Left ventricle myocardium inferior (tissue), 1 donor: ENCODE results near the gene PIEZO1. TPM values are rescaled to one million over a fixed set of nuclear protein-coding genes. Genes with fewer than 3 reads are reported as not detected.

Experiments used
- DNase-seq: peaks from one replicate; pipeline ENCODE4 v3.0.0-alpha.2; 2020
- H3K27ac ChIP-seq: fragments of 200-600 bp; replicated peaks from 2 replicates; pipeline ENCODE4 v1.8.0; 2021
- H3K27me3 ChIP-seq: fragments of 200-600 bp; 2 replicates; pipeline ENCODE4 v1.8.0; 2021; ENCODE audit warnings: low read depth
- H3K36me3 ChIP-seq: fragments of 200-600 bp; 2 replicates; pipeline ENCODE4 v1.8.0; 2021
- H3K4me1 ChIP-seq: fragments of 200-600 bp; 2 replicates; pipeline ENCODE4 v1.8.0; 2021
- H3K4me3 ChIP-seq: fragments of 200-600 bp; 2 replicates; pipeline ENCODE4 v1.8.0; 2021; ENCODE audit warnings: mild to moderate bottlenecking, moderate library complexity
- H3K9me3 ChIP-seq: fragments of 200-600 bp; replicated peaks from 2 replicates; pipeline ENCODE4 v1.8.0; 2021
- CTCF ChIP-seq: fragments of 200-600 bp; IDR thresholded peaks from 2 replicates; pipeline ENCODE4 v1.8.0; 2021; ENCODE audit warnings: antibody characterized with exemption, mild to moderate bottlenecking, borderline replicate concordance
- intact Hi-C: fragments of 100-400 bp; cut with micrococcal nuclease; formaldehyde crosslinking; loops from one replicate; pipeline ENCODE4 v1.11.0; 2022
- total RNA-seq: library from RNA; stranded (reverse); fragmentation: NEBNext Ultra II Directional; extraction: Animal tissue kit (Norgen Biotek cat#: 25700); gene quantifications from one replicate; pipeline ENCODE4 v1.2.1, GENCODE V29; 2021
- donor health status: DM: no; HTN: yes; CAD: no; lungs with severe emphysema.

Gene PIEZO1
- total RNA-seq, 1 donor from 2014 or later, result 17.1 TPM

- peaks cover 9% of the 10 kb centered on the region for H3K4me1 ChIP-seq
- intact Hi-C loops, result no loop called here
- no peak for TF ChIP-seq CTCF
- H3K9me3 ChIP-seq, result no peaks in the 10 kb centered on the region
- H3K4me3 ChIP-seq, result no peak overlapping the region
- no peaks in the 10 kb centered on the region for H3K27me3 ChIP-seq
- H3K36me3 ChIP-seq, result peaks cover 63% of the 10 kb centered on the region
- H3K27ac ChIP-seq, result no peak overlapping the region
- no peak for DNase-seq
These were observed 70.4 kb downstream of the PIEZO1 start for GRCh38 chr16:88714420-88715302.

- Histone ChIP-seq H3K27ac (no peak overlapping the region), H3K4me1 (peaks cover 2% of the 10 kb centered on the region), H3K9me3 (no peaks in the 10 kb centered on the region), H3K27me3 (no peaks in the 10 kb centered on the region), H3K36me3 (peaks cover 55% of the 10 kb centered on the region), H3K4me3 (no peak overlapping the region)
- TF ChIP-seq CTCF, result no peak
- DNase-seq, result no peak
- intact Hi-C loops, result no loop called here
These were observed 71.2 kb downstream of the PIEZO1 start for GRCh38 chr16:88713568-88714419.

- intact Hi-C loops, result no loop called here
- H3K36me3 ChIP-seq, result peaks cover 47% of the 10 kb centered on the region
- no peak overlapping the region for H3K27ac ChIP-seq
These were observed 72.0 kb downstream of the PIEZO1 start for GRCh38 chr16:88713054-88713453.

GRCh38 chr16:88712362-88712979 is 72.5 kb downstream of the PIEZO1 start:
- DNase-seq, result no peak
- Histone ChIP-seq H3K27me3 (no peaks in the 10 kb centered on the region), H3K27ac (no peak overlapping the region), H3K9me3 (no peaks in the 10 kb centered on the region), H3K4me3 (no peak overlapping the region), H3K36me3 (peaks cover 43% of the 10 kb centered on the region), H3K4me1 (peaks cover 7% of the 10 kb centered on the region)
- TF ChIP-seq CTCF, result no peak
- intact Hi-C loops, result no loop called here

More at GRCh38 chr16:88713054-88713453, 72.0 kb downstream of the PIEZO1 start:
- peaks cover under 1% of the 10 kb centered on the region for H3K4me1 ChIP-seq
- no peak for TF ChIP-seq CTCF
- no peaks in the 10 kb centered on the region for H3K27me3 ChIP-seq
- H3K9me3 ChIP-seq, result no peaks in the 10 kb centered on the region
- H3K4me3 ChIP-seq, result no peak overlapping the region
- no peak for DNase-seq

- Histone ChIP-seq H3K27ac (no peak overlapping the region), H3K4me3 (no peak overlapping the region), H3K9me3 (no peaks in the 10 kb centered on the region), H3K27me3 (no peaks in the 10 kb centered on the region), H3K4me1 (peaks cover 13% of the 10 kb centered on the region), H3K36me3 (peaks cover 37% of the 10 kb centered on the region)
- DNase-seq, result no peak
- no peak for TF ChIP-seq CTCF
- intact Hi-C loops, result no loop called here
These were observed 73.2 kb downstream of the PIEZO1 start for GRCh38 chr16:88711750-88712340.
